ENCODE results near the gene PTTG2. TPM values are rescaled to one million over a fixed set of nuclear protein-coding genes. Genes with fewer than 3 reads are reported as not detected.

The PTTG2 gene
- total RNA-seq, 1 donor from 2014 or later = 0.44 TPM

Other genes starting within 250 kb of the PTTG2 start
- 114 TPM for gene PGM2, start 133.7 kb upstream of the PTTG2 start, total RNA-seq
- 11.4 TPM for gene TBC1D1, start 69.3 kb upstream of the PTTG2 start, total RNA-seq

Data from esophagus mucosa (tissue), 1 donor.